Endothelial cell of umbilical vein (primary cell): ENCODE results near the gene RNF151. TPM values are rescaled to one million over a fixed set of nuclear protein-coding genes. Genes with fewer than 3 reads are reported as not detected.

Source experiments
- BruUV-seq: library from RNA; stranded (reverse); fragments of 400-500 nt; replicated peaks from 2 replicates; lab custom pipeline; 2021; lab: Mats Ljungman, UMichigan
- CTCF ChIA-PET: fragments of 300-600, 350-600 bp; sonication (Branson Sonifier 250); formaldehyde crosslinking; loops from one replicate; lab custom pipeline; 2021; ENCODE audit warnings: antibody characterized with exemption, inconsistent platforms; lab: Charles Lee
- POLR2A ChIA-PET: fragments of 300-600, 350-600 bp; sonication (Branson Sonifier 250); formaldehyde crosslinking; loops from one replicate; lab custom pipeline; 2021; ENCODE audit warnings: antibody characterized with exemption, inconsistent platforms; lab: Charles Lee
- DNase-seq: peaks from one replicate; pipeline ENCODE4 v3.0.0-alpha.2; 2011; ENCODE audit warnings: low read depth, low spot score
- FAIRE-seq: peaks from 2 replicates; lab custom pipeline; 2011; peaks lifted over from hg19 to GRCh38; lab: Jason Lieb, UNC
- H2AFZ ChIP-seq: 2 replicates; pipeline ENCODE4 v1.6.0; 2012; ENCODE audit warnings: low read depth, low read length, control low read depth, inconsistent platforms
- H3K27ac ChIP-seq: 2 replicates; pipeline ENCODE4 v1.5.1; 2011; ENCODE audit warnings: low read depth, mild to moderate bottlenecking, control low read depth, low read length, moderate library complexity; ENCODE audit not compliant: insufficient read depth
- H3K27me3 ChIP-seq, 2 experiments: 2 replicates each; pipeline versions ENCODE4 v1.6.0 to v1.6.1; 2011; ENCODE audit warnings: low read length in 2 of 2, mixed read lengths in 1 of 2; ENCODE audit not compliant: control insufficient read depth in 2 of 2, insufficient read depth in 2 of 2
- H3K36me3 ChIP-seq, 2 experiments: 2 replicates in 1 of 2; 3 replicates in 1 of 2; pipeline ENCODE4 v1.5.1; 2011; ENCODE audit warnings: low read length in 2 of 2, mild to moderate bottlenecking in 1 of 2, moderate library complexity in 1 of 2; ENCODE audit not compliant: control insufficient read depth in 2 of 2, insufficient read depth in 2 of 2; ENCODE audit errors: extremely low read depth in 1 of 2
- H3K4me1 ChIP-seq: 3 replicates; pipeline ENCODE4 v1.5.1; 2011; ENCODE audit warnings: mild to moderate bottlenecking, low read length; ENCODE audit not compliant: control insufficient read depth, insufficient read depth; ENCODE audit errors: extremely low read depth
- H3K4me2 ChIP-seq: 2 replicates; pipeline ENCODE4 v1.6.1; 2011; ENCODE audit warnings: low read length, control low read depth, mixed read lengths; ENCODE audit not compliant: insufficient read depth
- H3K4me3 ChIP-seq, 3 experiments: fragments of 200-600 bp in 1 of 3; sonication (generic), shearing (Covaris generic) in 1 of 3; replicated peaks in 1 of 3; 2 replicates each; pipeline ENCODE4 v1.5.1; 2011 to 2016; ENCODE audit warnings: control low read depth in 3 of 3, low read length in 3 of 3, mild to moderate bottlenecking in 2 of 3, inconsistent platforms in 1 of 3, low read depth in 1 of 3, moderate library complexity in 1 of 3; ENCODE audit not compliant: insufficient read depth in 1 of 3
- H3K79me2 ChIP-seq: 2 replicates; pipeline ENCODE4 v1.6.0; 2012; ENCODE audit warnings: low read length, inconsistent platforms; ENCODE audit not compliant: control insufficient read depth, insufficient read depth
- H3K9ac ChIP-seq: replicated peaks from 2 replicates; pipeline ENCODE3; 2011; ENCODE audit warnings: low read length, control low read depth; ENCODE audit not compliant: insufficient read depth; ENCODE audit errors: extremely low read depth
- H3K9me1 ChIP-seq: replicated peaks from 3 replicates; pipeline ENCODE4 v1.6.0; 2011; ENCODE audit warnings: mild to moderate bottlenecking, low read length; ENCODE audit not compliant: control insufficient read depth, insufficient read depth; ENCODE audit errors: extremely low read depth
- H3K9me3 ChIP-seq: replicated peaks from 2 replicates; pipeline ENCODE4 v1.5.1; 2012; ENCODE audit warnings: low read length, inconsistent platforms; ENCODE audit not compliant: control insufficient read depth, insufficient read depth
- H4K20me1 ChIP-seq: replicated peaks from 2 replicates; pipeline ENCODE3; 2011; ENCODE audit warnings: mild to moderate bottlenecking, low read length; ENCODE audit not compliant: control insufficient read depth, insufficient read depth; ENCODE audit errors: extremely low read depth
- CTCF ChIP-seq, 2 donors: IDR thresholded peaks; 1 replicate in 1 of 2; 2 replicates in 1 of 2; pipeline ENCODE4 v1.5.1; 2011; ENCODE audit warnings: low read length in 2 of 2, mild to moderate bottlenecking in 2 of 2, moderate library complexity in 2 of 2, control low read depth in 1 of 2, inconsistent platforms in 1 of 2, low read depth in 1 of 2; ENCODE audit not compliant: insufficient read depth in 1 of 2; ENCODE audit errors: extremely low read depth in 1 of 2
- EZH2 ChIP-seq: IDR thresholded peaks from 2 replicates; pipeline ENCODE4 v1.6.1; 2012; ENCODE audit warnings: borderline replicate concordance, low read depth, mild to moderate bottlenecking, moderate library complexity, low read length, inconsistent platforms; ENCODE audit not compliant: severe bottlenecking
- MYC ChIP-seq: IDR thresholded peaks from one replicate; pipeline ENCODE4 v1.6.1; 2011; ENCODE audit warnings: mild to moderate bottlenecking, low read depth, low read length
- POLR2A ChIP-seq: IDR thresholded peaks from 2 replicates; pipeline ENCODE4 v1.6.1; 2012; ENCODE audit warnings: low read depth, mild to moderate bottlenecking, control low read depth, low read length
- POLR2AphosphoS5 ChIP-seq: IDR thresholded peaks from 2 replicates; pipeline ENCODE4 v1.6.1; 2012; ENCODE audit warnings: low read depth, mild to moderate bottlenecking, control low read depth, low read length, moderate library complexity; ENCODE audit not compliant: insufficient read depth
- dilution Hi-C: fragments of 300-500 bp; cut with MboI; formaldehyde crosslinking; loops from one replicate; pipeline ENCODE4 v1.15.0; 2019; ENCODE audit warnings: low sequenced_read_pairs; ENCODE audit not compliant: extremely low pct_ligation_motif_present
- intact Hi-C: fragments of 100-400 bp; cut with micrococcal nuclease; formaldehyde crosslinking; loops from one replicate; pipeline ENCODE4 v1.10.0; 2022
- polyA plus RNA-seq, 4 experiments: library from polyadenylated mRNA; depleted of rRNA in 3 of 4; stranded (reverse) in 3 of 4; unstranded in 1 of 4; fragments of >200 nt; gene quantifications; 2 replicates each; pipeline versions ENCODE4 v1.2.1 to v1.2.3, GENCODE V29; 2011 to 2012; ENCODE audit warnings: missing spikeins in 1 of 4
- total RNA-seq: library from RNA; stranded (reverse); gene quantifications from 2 replicates; pipeline ENCODE4 v1.2.3, GENCODE V29; 2021

The RNF151 gene
- total and polyA plus RNA-seq, 2 donors (not counting 3 experiments of a cell fraction or from before 2014, with no cell fraction given): not detected

- no peak within 1 kb of the TSS for H3K27ac ChIP-seq
- FAIRE-seq: peak; percentile 89
- CTCF ChIA-PET: interaction anchor here (1.2 to 5.0 kb wide), 4 partner anchors 18 to 157 kb away, joined by 3 to 21 read pairs (median 8); no protein-coding TSS in a partner anchor
Measured at GRCh38 chr16:1983544-1984346, 17.1 kb downstream of the RNF151 start, which contains the start of gene GFER. GFER (plus strand) TSS chr16:1984193; CDS start chr16:1984219, 26 bp downstream.

More at GRCh38 chr16:1983544-1984346, 17.1 kb downstream of the RNF151 start, which contains the start of gene GFER:
- no TSS peak for BruUV-seq
- H3K4me1 ChIP-seq: peaks cover 15% of the 10 kb centered on the region
- peaks cover 37 to 41% of the 10 kb centered on the region in 2 experiments for H3K27me3 ChIP-seq
- H4K20me1 ChIP-seq: no peaks in the 10 kb centered on the region
- H3K9me3 ChIP-seq: no peaks in the 10 kb centered on the region
- dilution Hi-C loops: no loop called here
- H3K4me3 ChIP-seq: peak within 1 kb of the TSS; percentile 51 to 75 (median 71)
- POLR2A ChIA-PET: no interaction called here
- H2AFZ ChIP-seq: peak within 1 kb of the TSS; percentile 90
- no peaks in the 10 kb centered on the region for H3K9me1 ChIP-seq
- H3K9ac ChIP-seq: peak within 1 kb of the TSS; percentile 69
- TF ChIP-seq POLR2A: peak; percentile 90
- peak; percentile 18 to 54 for TF ChIP-seq CTCF (IDR thresholded peaks at IDR 0.05; ENCODE audit: extremely low read depth in 1 of 2, insufficient read depth in 1 of 2, low read depth in 1 of 2, low read length in 2 of 2)
- TF ChIP-seq MYC: no peak
- peak; percentile 94 for TF ChIP-seq POLR2AphosphoS5
- TF ChIP-seq EZH2: no peak
- intact Hi-C loops: loop anchor here (1.0 kb wide), 1 partner anchor 12 kb away; no protein-coding TSS in a partner anchor
- peaks cover 0 to 7% of the 10 kb centered on the region in 2 experiments for H3K36me3 ChIP-seq
- H3K79me2 ChIP-seq: peaks cover 5% of the 10 kb centered on the region
- DNase-seq: peak; percentile 93
- H3K4me2 ChIP-seq: peak within 1 kb of the TSS; percentile 67
